Activated CD4-positive, alpha-beta memory T cell treated with anti-CD3 and anti-CD28 coated beads for 36 hours (primary cell): ENCODE results near the gene CCDC107. TPM values are rescaled to one million over a fixed set of nuclear protein-coding genes. Genes with fewer than 3 reads are reported as not detected.

Experiments used
- CTCF ChIA-PET: fragments of 350-600 bp; sonication (Branson Sonifier 250); formaldehyde crosslinking; loops from one replicate; lab custom pipeline; 2021; ENCODE audit warnings: antibody characterized with exemption, inconsistent platforms; lab: Charles Lee
- POLR2A ChIA-PET: fragments of 350-600 bp; sonication (Branson Sonifier 250); formaldehyde crosslinking; loops from one replicate; lab custom pipeline; 2021; ENCODE audit warnings: antibody characterized with exemption; lab: Charles Lee
- DNase-seq: peaks from one replicate; pipeline ENCODE4 v3.0.0-alpha.2; 2020
- H3K27ac Mint-ChIP-seq: one replicate; pipeline ENCODE4 v1.8.0; 2021; ENCODE audit warnings: mixed read lengths
- H3K27me3 Mint-ChIP-seq: one replicate; pipeline ENCODE4 v1.8.0; 2021; ENCODE audit warnings: mixed read lengths
- H3K36me3 Mint-ChIP-seq: one replicate; pipeline ENCODE4 v1.8.0; 2021; ENCODE audit warnings: mixed read lengths
- H3K4me1 Mint-ChIP-seq: one replicate; pipeline ENCODE4 v1.8.0; 2021; ENCODE audit warnings: low read depth, mixed read lengths
- H3K4me3 Mint-ChIP-seq: one replicate; pipeline ENCODE4 v1.8.0; 2021; ENCODE audit warnings: mild to moderate bottlenecking, mixed read lengths
- H3K9me3 Mint-ChIP-seq: one replicate; pipeline ENCODE4 v1.8.0; 2021; ENCODE audit warnings: mixed read lengths
- intact Hi-C: fragments of 100-400 bp; cut with micrococcal nuclease; formaldehyde crosslinking; loops from one replicate; pipeline ENCODE4 v1.15.1; 2023
- total RNA-seq, 2 experiments: library from RNA; stranded (reverse); gene quantifications; one replicate each; pipeline ENCODE4 v1.2.3, GENCODE V29; 2021

Gene CCDC107
- total RNA-seq, 2 experiments from 2014 or later: 15.0 to 15.7 TPM

GRCh38 chr9:35650341-35651158 lies 7.5 kb upstream of the CCDC107 start, which contains the start of gene SIT1:
Gene SIT1, minus strand, starts transcription at chr9:35650931. Its CDS starts 78 bp downstream, at chr9:35650853.
- Mint-ChIP-seq H3K4me1 (peaks cover 49% of the 10 kb centered on the region), H3K27me3 (no peaks in the 10 kb centered on the region), H3K27ac (peak within 1 kb of the TSS; percentile 96), H3K9me3 (no peaks in the 10 kb centered on the region), H3K4me3 (peak within 1 kb of the TSS; percentile 93), H3K36me3 (peaks cover 10% of the 10 kb centered on the region)
- ChIA-PET POLR2A (interaction anchor here (0.6 to 4.6 kb wide), 9 partner anchors 7 to 82 kb away, joined by 3 to 43 read pairs (median 6); partner anchors contain the start of genes ARHGEF39, CCDC107, CREB3 and RMRP), CTCF (interaction anchor here (0.8 to 6.2 kb wide), 9 partner anchors 7 to 84 kb away, joined by 3 to 82 read pairs (median 5); partner anchors contain the start of genes CCDC107, CREB3, RMRP and TLN1)
- intact Hi-C loops: no loop called here
- DNase-seq: peak; percentile 61

- Mint-ChIP-seq H3K9me3 (no peaks in the 10 kb centered on the region), H3K27ac (peak overlapping the region; percentile 96), H3K36me3 (peaks cover 10% of the 10 kb centered on the region), H3K4me1 (peaks cover 57% of the 10 kb centered on the region), H3K4me3 (peak overlapping the region; percentile 1), H3K27me3 (no peaks in the 10 kb centered on the region)
- ChIA-PET CTCF (interaction anchor here (1.7 kb wide), 1 partner anchor 44 kb away, joined by 4 read pairs; no protein-coding TSS in a partner anchor), POLR2A (no interaction called here)
- DNase-seq: no peak
- intact Hi-C loops: no loop called here
These were observed 5.9 kb upstream of the CCDC107 start for GRCh38 chr9:35651956-35652828.

DNA sequence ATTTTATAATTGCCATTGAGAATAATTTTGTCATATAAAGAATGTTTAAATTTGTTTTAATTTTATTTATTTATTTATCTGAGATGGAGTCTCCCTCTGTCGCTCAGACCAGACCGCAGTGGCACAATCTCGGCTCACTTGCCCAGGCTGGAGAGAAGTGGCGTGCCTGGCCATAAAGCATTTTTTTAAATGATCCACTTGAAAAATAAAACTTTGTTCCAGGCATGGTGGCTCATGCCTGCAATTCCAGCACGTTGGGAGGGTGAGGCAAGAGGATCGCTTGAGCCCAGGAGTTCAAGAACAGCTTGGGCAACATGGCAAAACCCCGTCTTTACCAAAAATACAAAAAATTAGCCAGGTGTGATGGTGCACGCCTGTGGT lies 5.3 kb upstream of the CCDC107 start:
- Mint-ChIP-seq H3K4me3 (no peak overlapping the region), H3K27ac (no peak overlapping the region), H3K9me3 (peaks cover under 1% of the 10 kb centered on the region), H3K4me1 (peaks cover 57% of the 10 kb centered on the region), H3K27me3 (peaks cover under 1% of the 10 kb centered on the region), H3K36me3 (peaks cover 13% of the 10 kb centered on the region)
- no peak for DNase-seq
- intact Hi-C loops: no loop called here
- POLR2A ChIA-PET: no interaction called here
- CTCF ChIA-PET: no interaction called here

GRCh38 chr9:35653611-35654010 lies 4.5 kb upstream of the CCDC107 start:
- intact Hi-C loops: no loop called here
- no peak overlapping the region for H3K27ac Mint-ChIP-seq
- no peak overlapping the region for H3K4me3 Mint-ChIP-seq
- POLR2A ChIA-PET: no interaction called here
- CTCF ChIA-PET: interaction anchor here (1.1 kb wide), 1 partner anchor 37 kb away, joined by 3 read pairs; no protein-coding TSS in a partner anchor
- peaks cover 13% of the 10 kb centered on the region for H3K36me3 Mint-ChIP-seq
- peaks cover 2% of the 10 kb centered on the region for H3K27me3 Mint-ChIP-seq
- no peak for DNase-seq
- H3K9me3 Mint-ChIP-seq: peaks cover 2% of the 10 kb centered on the region
- peaks cover 51% of the 10 kb centered on the region for H3K4me1 Mint-ChIP-seq

DNA sequence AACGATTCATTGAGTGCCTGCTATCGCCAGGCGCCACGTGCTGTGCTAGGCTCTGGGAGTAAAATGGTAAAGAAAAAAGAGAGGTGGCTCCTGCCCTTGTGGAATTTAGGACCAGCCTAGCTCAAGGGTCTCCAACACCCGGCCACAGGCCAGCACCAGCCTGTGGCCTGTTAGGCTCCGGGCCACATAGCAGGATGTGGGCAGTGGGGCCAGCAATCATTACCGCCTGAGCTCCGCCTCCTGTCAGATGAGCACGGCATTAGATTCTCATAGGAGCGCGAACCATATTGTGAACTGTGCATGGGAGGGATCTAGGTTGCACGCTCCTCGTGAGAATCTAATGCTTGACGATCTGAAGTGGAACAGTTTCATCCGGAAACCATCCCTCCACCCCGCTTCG lies 1.7 kb upstream of the CCDC107 start:
- CTCF ChIA-PET: interaction anchor here (1.3 to 12.1 kb wide), 4 partner anchors 9 to 73 kb away, joined by 3 to 101 read pairs (median 44); partner anchors contain the start of genes CREB3 and TLN1
- peaks cover 2% of the 10 kb centered on the region for H3K27me3 Mint-ChIP-seq
- no peak for DNase-seq
- H3K36me3 Mint-ChIP-seq: peaks cover 23% of the 10 kb centered on the region
- peak overlapping the region; percentile 45 for H3K27ac Mint-ChIP-seq
- POLR2A ChIA-PET: interaction anchor here (1.0 to 3.3 kb wide), 3 partner anchors 8 to 37 kb away, joined by 3 to 43 read pairs (median 4); no protein-coding TSS in a partner anchor
- peaks cover 2% of the 10 kb centered on the region for H3K9me3 Mint-ChIP-seq
- peaks cover 62% of the 10 kb centered on the region for H3K4me1 Mint-ChIP-seq
- intact Hi-C loops: loop anchor here (5.0 kb wide), 2 partner anchors 41 to 584 kb away; partner anchors contain the start of gene VCP
- peak overlapping the region; percentile 5 for H3K4me3 Mint-ChIP-seq

GRCh38 chr9:35656831-35657545 lies 1.1 kb upstream of the CCDC107 start:
- H3K4me1 Mint-ChIP-seq: peaks cover 61% of the 10 kb centered on the region
- H3K27ac Mint-ChIP-seq: peak overlapping the region; percentile 96

DNA sequence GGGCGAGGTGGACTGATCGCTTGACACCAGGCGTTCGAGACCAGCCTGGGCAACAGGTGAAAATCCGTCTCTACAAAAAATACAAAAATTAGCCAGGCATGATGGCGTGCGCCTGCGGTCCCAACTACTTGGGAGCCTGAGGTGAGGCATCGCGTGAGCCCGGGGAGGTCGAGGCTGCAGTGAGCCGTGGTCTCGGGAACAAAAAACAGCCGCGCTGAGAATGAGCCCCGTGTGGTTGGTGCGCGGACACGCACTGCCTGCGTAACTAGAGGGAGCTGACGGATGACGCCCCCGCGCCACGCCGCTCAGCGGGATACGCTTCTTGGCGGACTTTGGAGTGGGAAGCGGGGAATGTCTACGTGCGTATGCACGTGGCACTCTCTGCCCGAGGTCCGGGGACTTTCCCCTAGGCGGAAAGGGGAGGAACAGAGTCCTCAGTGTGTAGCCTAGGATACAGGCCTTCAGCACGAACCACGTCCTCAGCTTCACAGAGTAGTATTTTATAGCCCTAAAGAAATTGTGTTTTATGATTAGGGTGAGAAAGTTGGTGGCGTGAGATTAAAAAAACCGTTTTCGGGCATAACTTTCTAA lies 451 bp upstream of the CCDC107 start, which contains the start of gene RMRP:
RMRP (minus strand) TSS at position 474 of the 591 bp plus-strand sequence.
- Mint-ChIP-seq H3K27me3 (peaks cover 2% of the 10 kb centered on the region), H3K9me3 (peaks cover 2% of the 10 kb centered on the region), H3K4me1 (peaks cover 64% of the 10 kb centered on the region), H3K36me3 (peaks cover 33% of the 10 kb centered on the region), H3K4me3 (peak within 1 kb of the TSS; percentile 86), H3K27ac (peak within 1 kb of the TSS; percentile 96)
- DNase-seq: peak; percentile 96
- POLR2A ChIA-PET: interaction anchor here (0.6 to 3.3 kb wide), 14 partner anchors 10 to 99 kb away, joined by 3 to 43 read pairs (median 3); partner anchors contain the start of genes CREB3 and TLN1
- intact Hi-C loops: loop anchor here (1.0 to 5.0 kb wide), 7 partner anchors 8 to 585 kb away; partner anchors contain the start of genes CREB3, HINT2, TESK1 and TLN1
- CTCF ChIA-PET: interaction anchor here (0.7 to 12.1 kb wide), 21 partner anchors 10 to 224 kb away, joined by 3 to 101 read pairs (median 5); partner anchors contain the start of genes CA9, CREB3, GBA2 and RGP1

More at GRCh38 chr9:35656831-35657545, 1.1 kb upstream of the CCDC107 start:
- H3K9me3 Mint-ChIP-seq: peaks cover 2% of the 10 kb centered on the region
- CTCF ChIA-PET: interaction anchor here (0.9 to 12.1 kb wide), 11 partner anchors 10 to 225 kb away, joined by 3 to 101 read pairs (median 8); partner anchors contain the start of genes CA9, CREB3, SPAG8 and TLN1
- H3K27me3 Mint-ChIP-seq: peaks cover 2% of the 10 kb centered on the region
- DNase-seq: no peak
- POLR2A ChIA-PET: interaction anchor here (0.7 to 3.3 kb wide), 6 partner anchors 9 to 75 kb away, joined by 3 to 43 read pairs (median 6); partner anchors contain the start of genes CREB3 and TLN1
- intact Hi-C loops: loop anchor here (1.0 to 5.0 kb wide), 5 partner anchors 8 to 585 kb away; partner anchors contain the start of genes CREB3, TLN1 and VCP
- peaks cover 28% of the 10 kb centered on the region for H3K36me3 Mint-ChIP-seq
- peak overlapping the region; percentile 86 for H3K4me3 Mint-ChIP-seq

DNA sequence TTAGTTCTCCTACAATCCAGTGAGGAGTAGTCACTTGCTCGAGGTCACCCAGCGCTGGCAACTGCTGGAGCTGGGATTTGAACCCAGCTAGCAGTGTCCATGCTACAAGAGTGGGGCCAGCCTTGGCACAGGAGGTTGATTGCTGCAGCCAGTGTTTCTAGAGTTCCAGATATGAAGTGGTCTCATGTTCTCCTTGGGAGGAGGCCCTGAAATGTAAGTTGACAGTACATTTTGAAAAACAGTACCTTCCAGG lies 802 bp downstream of the CCDC107 start:
- Mint-ChIP-seq H3K36me3 (peaks cover 41% of the 10 kb centered on the region), H3K4me3 (peak overlapping the region; percentile 86), H3K27ac (peak overlapping the region; percentile 96), H3K27me3 (peaks cover 2% of the 10 kb centered on the region), H3K9me3 (peaks cover 2% of the 10 kb centered on the region), H3K4me1 (peaks cover 72% of the 10 kb centered on the region)
- peak; percentile 42 for DNase-seq
- intact Hi-C loops: loop anchor here (2.0 to 5.0 kb wide), 4 partner anchors 38 to 587 kb away; partner anchors contain the start of genes HINT2, TESK1 and VCP
- ChIA-PET CTCF (interaction anchor here (0.6 to 12.1 kb wide), 19 partner anchors 11 to 131 kb away, joined by 3 to 101 read pairs (median 5); partner anchors contain the start of genes CD72, CREB3, TLN1 and TPM2), POLR2A (interaction anchor here (0.6 to 3.3 kb wide), 7 partner anchors 11 to 55 kb away, joined by 3 to 43 read pairs (median 3); no protein-coding TSS in a partner anchor)

DNA sequence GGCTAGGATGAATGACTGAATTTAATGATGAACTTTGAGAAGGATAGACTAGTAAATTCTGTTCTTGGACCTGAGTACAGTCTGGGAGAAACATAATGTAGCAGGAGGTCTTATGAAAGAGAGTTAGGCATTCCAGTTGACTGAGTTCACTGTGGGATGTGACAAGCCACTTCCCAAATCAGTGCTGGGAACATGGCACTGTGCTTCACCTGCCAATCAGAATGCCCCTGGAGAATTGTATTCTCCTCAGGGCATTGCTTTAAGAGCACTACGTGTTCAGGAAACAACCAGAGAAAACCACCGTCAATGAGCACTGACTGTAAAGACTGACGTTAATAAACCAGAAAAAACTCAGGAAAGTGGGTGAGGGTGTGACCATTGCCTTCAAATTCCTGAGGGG lies 1.2 kb downstream of the CCDC107 start:
- Mint-ChIP-seq H3K9me3 (peaks cover 2% of the 10 kb centered on the region), H3K4me1 (peaks cover 75% of the 10 kb centered on the region), H3K36me3 (peaks cover 41% of the 10 kb centered on the region), H3K27ac (peak overlapping the region; percentile 96), H3K27me3 (peaks cover 2% of the 10 kb centered on the region), H3K4me3 (peak overlapping the region; percentile 86)
- POLR2A ChIA-PET: interaction anchor here (0.6 to 3.3 kb wide), 3 partner anchors 11 to 37 kb away, joined by 3 to 43 read pairs (median 3); no protein-coding TSS in a partner anchor
- CTCF ChIA-PET: interaction anchor here (0.6 to 12.1 kb wide), 17 partner anchors 11 to 131 kb away, joined by 3 to 101 read pairs (median 5); partner anchors contain the start of genes CREB3, TLN1 and TPM2
- intact Hi-C loops: loop anchor here (2.0 to 5.0 kb wide), 4 partner anchors 38 to 587 kb away; partner anchors contain the start of genes HINT2, TESK1 and VCP
- no peak for DNase-seq
